Activated CD4-positive, CD25-positive, alpha-beta regulatory T cell (primary cell): ENCODE data around the gene GLTP.
A peak's percentile ranks its signal among the peaks of the same experiment; 100 is the strongest.
"Not testable (repeated sequence)": the region's sequence is repeated elsewhere in the genome, so short reads cannot be mapped to it uniquely, and the experiment has no call there.

Experiments used
- DNase-seq, 4 experiments: peaks; one replicate each; lab custom pipeline; 2025; lab: John Stamatoyannopoulos, UW

The GLTP gene

GRCh38 chr12:109880043-109880931 lies at the start of gene GLTP:
GLTP (minus strand) TSS chr12:109880541; CDS start chr12:109880374, 167 bp downstream.
- DNase-seq, result peak; percentile 76 to 91 (median 84)

GRCh38 chr12:109929326-109929725 lies 49.0 kb upstream of the GLTP start:
- not testable (repeated sequence) for DNase-seq

- no peak for DNase-seq
Measured at GRCh38 chr12:109928058-109928656, 47.8 kb upstream of the GLTP start.

GRCh38 chr12:109927622-109928021 lies 47.3 kb upstream of the GLTP start:
- peak in 1 of 4 experiments; percentile 8 for DNase-seq

- no peak for DNase-seq
Measured at GRCh38 chr12:109926488-109927210, 46.3 kb upstream of the GLTP start.

- DNase-seq, result no peak
Measured at GRCh38 chr12:109926016-109926415, 45.7 kb upstream of the GLTP start.

- no peak for DNase-seq
Measured at GRCh38 chr12:109925185-109925840, 45.0 kb upstream of the GLTP start.

- DNase-seq, result no peak
Measured at GRCh38 chr12:109923481-109924245, 43.3 kb upstream of the GLTP start.

- no peak for DNase-seq
Measured at GRCh38 chr12:109923038-109923437, 42.7 kb upstream of the GLTP start.

- no peak for DNase-seq
Measured at GRCh38 chr12:109921982-109922381, 41.6 kb upstream of the GLTP start.

GRCh38 chr12:109920261-109920780 lies 40.0 kb upstream of the GLTP start:
- no peak for DNase-seq

GRCh38 chr12:109919456-109919855 lies 39.1 kb upstream of the GLTP start:
- no peak for DNase-seq

- no peak for DNase-seq
Measured at GRCh38 chr12:109916045-109916444, 35.7 kb upstream of the GLTP start.

GRCh38 chr12:109915171-109916040 lies 35.1 kb upstream of the GLTP start:
- no peak for DNase-seq

- DNase-seq, result no peak
Measured at GRCh38 chr12:109914461-109914860, 34.1 kb upstream of the GLTP start.

- no peak for DNase-seq
Measured at GRCh38 chr12:109912855-109913321, 32.5 kb upstream of the GLTP start.

GRCh38 chr12:109910969-109911348 lies 30.6 kb upstream of the GLTP start:
- no peak for DNase-seq

GRCh38 chr12:109910254-109910968 lies 30.1 kb upstream of the GLTP start:
- no peak for DNase-seq

GRCh38 chr12:109905301-109905700 lies 25.0 kb upstream of the GLTP start:
- no peak for DNase-seq
